HCT116 (cell line): ENCODE results near the gene MTA1.

Experiments
- ATF3 ChIP-seq: IDR thresholded peaks from 2 replicates; pipeline ENCODE4 v1.6.1; 2012
- CEBPB ChIP-seq: IDR thresholded peaks from 2 replicates; pipeline ENCODE4 v1.6.1; 2012; ENCODE audit warnings: low read depth
- CTCF ChIP-seq, 3 experiments: fragments of 200-600 bp in 1 of 3; sonication (generic) in 1 of 3; IDR thresholded peaks in 2 of 3; conservative IDR thresholded peaks in 1 of 3; 2 replicates each; pipeline ENCODE4 v1.5.1; 2012 to 2017; ENCODE audit warnings: low read depth in 2 of 3, low read length in 2 of 3, antibody characterized with exemption in 1 of 3, borderline replicate concordance in 1 of 3, control low read depth in 1 of 3, mild to moderate bottlenecking in 1 of 3, mixed read lengths in 1 of 3, mixed run types in 1 of 3, moderate library complexity in 1 of 3; ENCODE audit not compliant: insufficient read depth in 1 of 3
- EZH2phosphoT487 ChIP-seq: fragments of 200-600 bp; IDR thresholded peaks from 2 replicates; pipeline ENCODE4 v1.6.1; 2018; ENCODE audit warnings: antibody characterized with exemption, borderline replicate concordance
- FOSL1 ChIP-seq: IDR thresholded peaks from 2 replicates; pipeline ENCODE4 v1.6.1; 2012; ENCODE audit warnings: low read depth
- MAX ChIP-seq: IDR thresholded peaks from 2 replicates; pipeline ENCODE4 v1.6.1; 2012
- POLR2A ChIP-seq: IDR thresholded peaks from 2 replicates; pipeline ENCODE4 v1.7.0; 2011; ENCODE audit warnings: borderline replicate concordance; ENCODE audit not compliant: insufficient read depth, insufficient read length; ENCODE audit errors: extremely low read depth
- POLR2AphosphoS5 ChIP-seq: IDR thresholded peaks from 2 replicates; pipeline ENCODE4 v1.6.1; 2011; ENCODE audit warnings: mild to moderate bottlenecking, low read depth, low read length, moderate library complexity
- REST ChIP-seq: IDR thresholded peaks from 2 replicates; pipeline ENCODE4 v1.6.1; 2012; ENCODE audit warnings: low read depth
- SIN3A ChIP-seq: IDR thresholded peaks from 2 replicates; pipeline ENCODE4 v1.6.1; 2012; ENCODE audit warnings: low read depth
- TCF7L2 ChIP-seq: IDR thresholded peaks from 2 replicates; pipeline ENCODE4 v1.7.0; 2011; ENCODE audit warnings: borderline replicate concordance, inconsistent platforms; ENCODE audit not compliant: insufficient read depth, insufficient read length; ENCODE audit errors: extremely low read depth

GRCh38 chr14:105445901-105446845, 26.5 kb downstream of the MTA1 start:
- TF ChIP-seq REST (no peak), CTCF (IDR thresholded peaks at IDR 0.05 in 2 of 3, conservative IDR thresholded peaks at IDR 0.05 in 1 of 3; ENCODE audit: borderline replicate concordance in 1 of 3, insufficient read depth in 1 of 3, low read depth in 2 of 3, low read length in 2 of 3) (no peak), POLR2A (no peak), SIN3A (no peak), TCF7L2 (no peak), EZH2phosphoT487 (no peak), ATF3 (no peak), MAX (no peak), POLR2AphosphoS5 (no peak), CEBPB (no peak), FOSL1 (no peak)
